Upper lobe of right lung (tissue), 1 donor: ENCODE results near the gene BMPER. TPM values are rescaled to one million over a fixed set of nuclear protein-coding genes. Genes with fewer than 3 reads are reported as not detected.

ENCODE experiments used
- ATAC-seq: fragments of 200-7000 bp; cut with Tn5 transposase; one replicate; pipeline ENCODE4 v1.9.1; 2020; ENCODE audit warnings: mild to moderate bottlenecking, moderate library complexity
- DNase-seq: peaks from one replicate; pipeline ENCODE4 v3.0.0-alpha.2; 2020
- H3K27ac ChIP-seq: fragments of 200-600 bp; one replicate; pipeline ENCODE4 v1.8.0; 2022
- H3K27me3 ChIP-seq: fragments of 200-600 bp; one replicate; pipeline ENCODE4 v1.8.0; 2022; ENCODE audit warnings: mild to moderate bottlenecking
- H3K36me3 ChIP-seq: fragments of 200-600 bp; one replicate; pipeline ENCODE4 v1.8.0; 2022
- H3K4me1 ChIP-seq: fragments of 200-600 bp; one replicate; pipeline ENCODE4 v1.8.0; 2022
- H3K4me3 ChIP-seq: fragments of 200-600 bp; one replicate; pipeline ENCODE4 v1.8.0; 2022; ENCODE audit warnings: mild to moderate bottlenecking
- H3K9me3 ChIP-seq: fragments of 200-600 bp; one replicate; pipeline ENCODE4 v1.8.0; 2022
- intact Hi-C: fragments of 100-400 bp; cut with DNase I; formaldehyde crosslinking; loops from one replicate; pipeline ENCODE4 v1.11.0; 2022
- total RNA-seq: library from RNA; stranded (reverse); fragmentation: NEBNext Ultra II Directional; extraction: Animal tissue kit (Norgen Biotek cat#: 25700); gene quantifications from one replicate; pipeline ENCODE4 v1.2.1, GENCODE V29; 2021
- TF ChIP-seq, protein P1 (sequence below): fragments of 200-600 bp; IDR thresholded peaks from one replicate; pipeline ENCODE4 v1.8.0; 2022; ENCODE audit warnings: antibody characterized with exemption
- donor health status: DM: no; HTN: yes; CAD: no; lungs with severe emphysema.

Gene BMPER
- total RNA-seq, 1 donor from 2014 or later = 10.0 TPM

DNA sequence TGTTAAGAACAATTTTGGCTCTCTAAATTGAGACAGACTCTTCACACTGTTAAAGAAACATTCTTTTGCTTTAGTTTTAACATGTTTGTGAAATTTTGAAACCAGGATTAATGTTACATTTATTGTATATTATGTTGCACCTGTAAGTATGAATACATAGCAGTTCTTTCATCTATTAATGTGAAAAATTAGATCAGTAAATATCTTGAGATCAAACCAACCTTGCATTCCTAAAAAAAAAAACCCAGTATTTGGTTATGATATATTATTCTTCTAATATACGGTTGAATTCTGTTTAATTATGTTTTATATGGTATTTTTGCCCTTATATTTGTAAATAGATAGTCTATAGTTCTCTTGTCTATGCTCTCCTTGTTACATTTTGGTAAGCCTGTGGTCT lies 219.4 kb downstream of the BMPER start:
- DNase-seq (no peak), ATAC-seq (no peak)
- H3K27ac ChIP-seq = no peak overlapping the region
- no peak overlapping the region for H3K4me3 ChIP-seq
- TF ChIP-seq, protein P1, sequence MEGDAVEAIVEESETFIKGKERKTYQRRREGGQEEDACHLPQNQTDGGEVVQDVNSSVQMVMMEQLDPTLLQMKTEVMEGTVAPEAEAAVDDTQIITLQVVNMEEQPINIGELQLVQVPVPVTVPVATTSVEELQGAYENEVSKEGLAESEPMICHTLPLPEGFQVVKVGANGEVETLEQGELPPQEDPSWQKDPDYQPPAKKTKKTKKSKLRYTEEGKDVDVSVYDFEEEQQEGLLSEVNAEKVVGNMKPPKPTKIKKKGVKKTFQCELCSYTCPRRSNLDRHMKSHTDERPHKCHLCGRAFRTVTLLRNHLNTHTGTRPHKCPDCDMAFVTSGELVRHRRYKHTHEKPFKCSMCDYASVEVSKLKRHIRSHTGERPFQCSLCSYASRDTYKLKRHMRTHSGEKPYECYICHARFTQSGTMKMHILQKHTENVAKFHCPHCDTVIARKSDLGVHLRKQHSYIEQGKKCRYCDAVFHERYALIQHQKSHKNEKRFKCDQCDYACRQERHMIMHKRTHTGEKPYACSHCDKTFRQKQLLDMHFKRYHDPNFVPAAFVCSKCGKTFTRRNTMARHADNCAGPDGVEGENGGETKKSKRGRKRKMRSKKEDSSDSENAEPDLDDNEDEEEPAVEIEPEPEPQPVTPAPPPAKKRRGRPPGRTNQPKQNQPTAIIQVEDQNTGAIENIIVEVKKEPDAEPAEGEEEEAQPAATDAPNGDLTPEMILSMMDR = no peak
- H3K4me1 ChIP-seq = no peaks in the 10 kb centered on the region
- H3K36me3 ChIP-seq = no peaks in the 10 kb centered on the region
- H3K9me3 ChIP-seq = peaks cover 18% of the 10 kb centered on the region
- intact Hi-C loops = no loop called here
- no peaks in the 10 kb centered on the region for H3K27me3 ChIP-seq

- no peak for DNase-seq
- H3K4me3 ChIP-seq = no peak overlapping the region
- TF ChIP-seq, protein P1 = no peak
- ATAC-seq = no peak
- H3K9me3 ChIP-seq = peaks cover 18% of the 10 kb centered on the region
- H3K4me1 ChIP-seq = no peaks in the 10 kb centered on the region
- no peaks in the 10 kb centered on the region for H3K27me3 ChIP-seq
- intact Hi-C loops = no loop called here
- no peak overlapping the region for H3K27ac ChIP-seq
- no peaks in the 10 kb centered on the region for H3K36me3 ChIP-seq
These were observed 223.4 kb downstream of the BMPER start for GRCh38 chr7:34128762-34129161.

DNA sequence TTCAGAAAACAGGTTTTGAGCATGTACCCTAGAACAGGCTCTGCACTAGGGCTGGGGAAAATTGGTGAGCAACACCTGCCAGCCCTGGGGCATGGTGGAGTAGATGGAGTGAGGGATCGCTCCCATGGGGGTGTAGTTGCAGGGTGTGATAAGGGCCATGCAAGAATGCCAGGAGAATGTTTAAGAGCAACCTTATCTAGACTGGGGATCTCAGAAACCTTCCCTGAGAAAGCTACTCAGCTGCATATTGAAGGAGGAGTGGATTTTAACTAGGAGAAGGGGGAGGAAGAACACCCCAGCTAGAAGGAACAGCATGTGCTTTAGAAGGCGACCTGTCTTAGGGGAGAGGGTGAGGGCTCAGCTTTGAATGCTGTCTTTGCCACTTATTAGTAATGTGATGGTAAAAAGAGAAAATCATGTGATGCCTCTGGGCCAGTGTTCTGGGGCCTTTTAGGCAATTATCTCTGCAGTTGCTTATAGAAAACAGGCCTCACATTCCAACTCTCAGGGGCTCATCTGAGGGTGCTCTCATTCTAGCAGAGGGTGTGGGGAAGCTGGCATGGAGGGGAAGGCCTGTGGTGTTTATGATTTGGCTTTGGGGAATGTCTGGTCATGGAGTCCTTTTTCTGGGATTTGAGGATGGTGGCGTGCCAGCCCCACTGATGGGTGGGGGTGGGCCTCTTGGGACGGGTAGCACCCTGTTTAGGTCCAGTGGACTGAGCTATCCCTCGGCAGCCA lies 225.4 kb downstream of the BMPER start:
- TF ChIP-seq, protein P1 = no peak
- H3K36me3 ChIP-seq = no peaks in the 10 kb centered on the region
- no peak overlapping the region for H3K4me3 ChIP-seq
- H3K27me3 ChIP-seq = no peaks in the 10 kb centered on the region
- intact Hi-C loops = no loop called here
- ATAC-seq = peak; percentile 88
- no peaks in the 10 kb centered on the region for H3K4me1 ChIP-seq
- DNase-seq = no peak
- H3K27ac ChIP-seq = no peak overlapping the region
- H3K9me3 ChIP-seq = no peaks in the 10 kb centered on the region

- Histone ChIP-seq H3K36me3 (no peaks in the 10 kb centered on the region), H3K27ac (no peak overlapping the region), H3K27me3 (no peaks in the 10 kb centered on the region), H3K4me3 (no peak overlapping the region), H3K9me3 (no peaks in the 10 kb centered on the region), H3K4me1 (no peaks in the 10 kb centered on the region)
- ATAC-seq (no peak), DNase-seq (no peak)
- intact Hi-C loops = no loop called here
- TF ChIP-seq, protein P1 = no peak
These were observed 226.0 kb downstream of the BMPER start for GRCh38 chr7:34131371-34131770.

DNA sequence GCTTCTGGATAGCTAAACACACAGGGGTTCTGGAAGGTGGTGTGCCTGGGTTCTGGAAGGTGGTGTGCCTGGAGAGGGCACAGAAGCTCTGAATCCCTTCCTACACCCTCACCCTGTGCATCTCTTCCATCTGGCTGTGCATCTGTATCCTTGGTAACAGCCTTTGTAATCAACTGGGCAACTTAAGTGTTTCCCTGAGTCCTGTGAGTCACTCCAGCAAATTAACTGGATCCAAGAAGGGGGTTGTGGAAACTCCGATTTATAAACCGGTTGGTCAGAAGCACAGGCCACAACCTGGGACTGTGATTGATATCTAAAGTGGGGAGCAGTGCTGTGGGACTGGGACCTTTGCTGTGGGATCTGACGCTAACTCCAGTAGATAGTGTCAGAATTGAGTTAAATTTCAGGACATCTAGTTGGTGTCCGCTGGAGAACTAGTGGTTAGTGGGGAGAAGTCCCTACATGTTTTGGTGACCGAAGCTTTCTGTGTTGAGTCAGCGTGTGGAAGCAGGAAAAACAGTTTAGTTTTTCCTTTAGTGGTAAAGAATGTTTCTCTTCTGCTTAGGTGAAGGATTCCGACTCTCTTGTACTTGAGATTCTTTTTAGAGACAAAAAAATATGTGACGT lies 228.1 kb downstream of the BMPER start:
- ATAC-seq = peak; percentile 7
- intact Hi-C loops = no loop called here

More for the DNA sequence above, 228.1 kb downstream of the BMPER start:
- no peaks in the 10 kb centered on the region for H3K27me3 ChIP-seq
- no peak overlapping the region for H3K4me3 ChIP-seq
- no peaks in the 10 kb centered on the region for H3K4me1 ChIP-seq
- DNase-seq = no peak
- H3K36me3 ChIP-seq = no peaks in the 10 kb centered on the region
- no peaks in the 10 kb centered on the region for H3K9me3 ChIP-seq
- TF ChIP-seq, protein P1 = no peak
- H3K27ac ChIP-seq = no peak overlapping the region
